ENCODE data around the gene SPATA4. TPM values are rescaled to one million over a fixed set of nuclear protein-coding genes. Genes with fewer than 3 reads are reported as not detected.

The SPATA4 gene
- total RNA-seq: 0.44 TPM in 1 of 2 replicates, not detected in the other
- long read RNA-seq: 0 reads

- peak within 1 kb of the TSS; percentile 68 for H3K27ac Mint-ChIP-seq (ENCODE audit: unreplicated experiment)
- no peak for TF ChIP-seq CTCF (conservative IDR thresholded peaks at IDR 0.05)
- peak within 1 kb of the TSS; percentile 94 for H3K4me3 Mint-ChIP-seq
- DNase-seq (ENCODE audit: low read depth, low spot score): peak; percentile 89
- H3K9me3 Mint-ChIP-seq: peaks cover 4% of the 10 kb centered on the region
- H3K36me3 Mint-ChIP-seq (ENCODE audit: low read depth): no peaks in the 10 kb centered on the region
- H3K4me1 Mint-ChIP-seq: peaks cover 11% of the 10 kb centered on the region
- H3K27me3 Mint-ChIP-seq (ENCODE audit: low read depth): peaks cover 21% of the 10 kb centered on the region
Observed at GRCh38 chr4:176195184-176195978, at the start of gene SPATA4. Gene SPATA4, minus strand, starts transcription at chr4:176195585. Its CDS starts 23 bp downstream, at chr4:176195562.

GRCh38 chr4:176242764-176243347 lies 47.5 kb upstream of the SPATA4 start:
- no peaks in the 10 kb centered on the region for H3K4me1 Mint-ChIP-seq
- H3K9me3 Mint-ChIP-seq: no peaks in the 10 kb centered on the region
- no peak overlapping the region for H3K4me3 Mint-ChIP-seq
- no peak overlapping the region for H3K27ac Mint-ChIP-seq (ENCODE audit: unreplicated experiment)
- H3K36me3 Mint-ChIP-seq (ENCODE audit: low read depth): no peaks in the 10 kb centered on the region
- no peak for TF ChIP-seq CTCF (conservative IDR thresholded peaks at IDR 0.05)
- H3K27me3 Mint-ChIP-seq (ENCODE audit: low read depth): no peaks in the 10 kb centered on the region
- no peak for DNase-seq (ENCODE audit: low read depth, low spot score)

GRCh38 chr4:176241703-176242102 lies 46.3 kb upstream of the SPATA4 start:
- Mint-ChIP-seq H3K27ac (ENCODE audit: unreplicated experiment) (no peak overlapping the region), H3K4me3 (no peak overlapping the region), H3K36me3 (ENCODE audit: low read depth) (no peaks in the 10 kb centered on the region), H3K4me1 (no peaks in the 10 kb centered on the region), H3K27me3 (ENCODE audit: low read depth) (no peaks in the 10 kb centered on the region), H3K9me3 (no peaks in the 10 kb centered on the region)
- DNase-seq (ENCODE audit: low read depth, low spot score): no peak
- no peak for TF ChIP-seq CTCF (conservative IDR thresholded peaks at IDR 0.05)

- Mint-ChIP-seq H3K4me3 (no peak overlapping the region), H3K9me3 (no peaks in the 10 kb centered on the region), H3K27ac (ENCODE audit: unreplicated experiment) (no peak overlapping the region), H3K27me3 (ENCODE audit: low read depth) (no peaks in the 10 kb centered on the region), H3K36me3 (ENCODE audit: low read depth) (no peaks in the 10 kb centered on the region), H3K4me1 (no peaks in the 10 kb centered on the region)
- TF ChIP-seq CTCF (conservative IDR thresholded peaks at IDR 0.05): no peak
- DNase-seq (ENCODE audit: low read depth, low spot score): no peak
Observed at GRCh38 chr4:176238826-176239225, 43.4 kb upstream of the SPATA4 start.

- H3K27ac Mint-ChIP-seq (ENCODE audit: unreplicated experiment): no peak overlapping the region
- H3K9me3 Mint-ChIP-seq: no peaks in the 10 kb centered on the region
- no peaks in the 10 kb centered on the region for H3K27me3 Mint-ChIP-seq (ENCODE audit: low read depth)
- TF ChIP-seq CTCF (conservative IDR thresholded peaks at IDR 0.05): no peak
- no peak for DNase-seq (ENCODE audit: low read depth, low spot score)
- H3K4me3 Mint-ChIP-seq: no peak overlapping the region
- H3K4me1 Mint-ChIP-seq: no peaks in the 10 kb centered on the region
- H3K36me3 Mint-ChIP-seq (ENCODE audit: low read depth): no peaks in the 10 kb centered on the region
Observed at GRCh38 chr4:176238157-176238610, 42.8 kb upstream of the SPATA4 start.

Measured in neural crest cell (in vitro differentiated cells).